Left kidney (tissue), 2 donors: ENCODE measurements around the gene SDC1. TPM values are rescaled to one million over a fixed set of nuclear protein-coding genes. Genes with fewer than 3 reads are reported as not detected.

Experiments used
- DNase-seq: peaks from one replicate; pipeline ENCODE4 v3.0.0-alpha.2; 2013
- polyA plus RNA-seq: library from polyadenylated mRNA; unstranded; fragments of 120-200 nt; gene quantifications from one replicate; pipeline ENCODE4 v1.2.1, GENCODE V29; 2013; ENCODE audit not compliant: insufficient read length

The SDC1 gene
- polyA plus RNA-seq, 1 donor, result 22.2 TPM

DNA sequence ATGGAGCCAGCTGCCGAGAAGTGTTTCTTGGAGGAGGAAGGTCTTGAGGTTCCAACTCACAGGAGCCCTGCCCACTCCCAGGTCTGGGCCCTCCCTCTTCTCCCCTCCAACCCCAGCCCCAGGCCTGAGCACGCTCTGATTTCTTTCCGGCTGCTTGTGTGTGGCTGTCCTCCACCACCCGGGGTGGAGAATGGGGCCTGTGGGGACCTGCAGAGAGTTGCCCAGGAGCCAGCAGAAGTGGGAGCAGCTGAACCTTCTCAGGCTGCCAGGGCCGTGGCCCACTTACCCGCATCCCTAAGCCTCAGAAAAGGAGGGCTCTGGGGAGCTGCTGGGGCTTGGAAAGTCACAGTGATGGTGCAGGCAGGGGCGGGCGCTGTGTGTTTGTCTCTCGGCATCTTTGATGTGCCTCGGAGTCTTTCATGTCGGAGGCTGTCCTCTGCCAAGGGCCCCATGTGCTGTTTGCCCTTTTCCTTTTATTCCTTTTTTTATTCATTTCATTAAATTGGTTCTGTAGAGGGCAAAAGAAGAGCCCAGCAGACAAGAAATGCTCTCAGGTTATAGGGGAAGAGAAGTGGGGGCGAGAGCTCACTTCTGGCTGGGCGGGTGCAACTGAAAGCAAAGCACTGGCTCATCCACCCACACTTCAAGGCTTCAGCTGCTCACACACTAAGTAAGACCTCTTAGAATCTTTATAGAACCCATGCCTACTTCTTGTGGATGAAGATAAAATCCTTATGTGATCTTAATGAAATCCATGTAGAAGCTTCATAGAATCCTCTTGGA is 52.5 kb downstream of the SDC1 start:
- DNase-seq, result no peak

DNA sequence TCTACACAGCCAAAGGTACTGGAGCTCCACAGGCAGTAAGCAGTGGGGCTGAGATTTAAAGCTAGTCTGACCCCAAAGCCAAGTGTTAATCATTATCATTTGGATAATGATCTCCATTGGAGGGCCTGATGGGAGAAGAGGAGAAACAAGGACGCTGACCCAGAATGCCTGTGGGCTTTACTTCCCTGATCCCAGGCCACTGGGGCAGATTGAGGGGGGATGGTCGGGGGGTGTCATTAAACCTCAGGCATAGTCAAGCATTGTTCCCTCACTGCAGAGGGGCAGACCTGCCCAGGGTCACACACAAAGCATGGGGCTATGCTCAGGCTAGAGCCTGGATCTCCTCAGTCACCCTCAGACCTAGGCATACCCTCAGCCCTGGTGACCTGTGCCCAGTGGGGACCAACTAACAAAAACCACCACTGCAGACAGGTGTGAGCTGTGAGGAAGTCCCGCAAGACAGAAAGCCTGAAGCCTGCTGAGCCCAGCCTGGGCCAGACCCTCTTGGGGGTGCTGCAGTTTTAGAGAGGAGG is 53.4 kb downstream of the SDC1 start:
- DNase-seq, result no peak

- no peak for DNase-seq
These were observed 54.2 kb downstream of the SDC1 start for GRCh38 chr2:20170704-20171250.

DNA sequence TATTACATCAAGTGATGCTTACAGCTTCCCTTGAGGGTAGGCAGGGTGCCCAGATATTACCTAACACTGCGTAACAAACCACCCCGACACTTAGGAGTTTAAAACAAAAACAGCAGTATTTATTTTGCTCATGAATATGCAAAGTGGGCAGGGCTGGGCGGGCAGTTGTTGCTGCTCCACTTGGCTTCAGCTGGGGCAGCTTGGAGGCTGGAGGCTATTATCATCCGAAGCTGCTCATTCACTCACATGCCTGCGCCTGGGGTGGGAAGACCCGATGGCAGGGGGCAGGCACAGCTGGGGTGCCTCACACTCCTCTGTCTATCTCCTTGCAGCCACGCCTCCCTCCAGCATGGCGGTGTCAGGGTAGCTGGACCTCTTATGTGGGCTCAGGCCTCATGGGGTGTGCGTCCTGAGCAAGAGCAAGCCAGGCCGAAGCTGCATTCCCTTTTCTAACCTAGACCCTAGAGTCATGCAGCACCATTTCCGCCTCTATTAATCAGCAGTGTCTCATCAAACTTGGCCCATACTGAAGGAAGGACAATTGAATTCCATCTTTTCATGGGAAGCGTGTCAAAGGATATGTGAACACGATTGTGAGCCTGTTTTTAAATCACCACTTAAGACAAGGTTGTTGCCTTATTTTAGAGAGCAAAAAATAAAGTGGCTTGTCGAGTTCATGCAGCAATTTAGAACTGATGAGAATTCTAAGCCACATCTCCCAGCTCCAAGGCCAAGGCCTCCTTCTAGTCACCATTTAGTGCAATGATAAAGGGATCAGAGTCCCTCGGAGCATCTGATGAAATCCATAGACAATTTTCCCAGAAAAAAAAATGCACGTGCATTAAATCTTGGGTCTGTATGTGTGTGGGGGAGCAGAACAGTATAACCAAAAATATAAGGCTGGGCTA is 54.9 kb downstream of the SDC1 start:
- no peak for DNase-seq

DNA sequence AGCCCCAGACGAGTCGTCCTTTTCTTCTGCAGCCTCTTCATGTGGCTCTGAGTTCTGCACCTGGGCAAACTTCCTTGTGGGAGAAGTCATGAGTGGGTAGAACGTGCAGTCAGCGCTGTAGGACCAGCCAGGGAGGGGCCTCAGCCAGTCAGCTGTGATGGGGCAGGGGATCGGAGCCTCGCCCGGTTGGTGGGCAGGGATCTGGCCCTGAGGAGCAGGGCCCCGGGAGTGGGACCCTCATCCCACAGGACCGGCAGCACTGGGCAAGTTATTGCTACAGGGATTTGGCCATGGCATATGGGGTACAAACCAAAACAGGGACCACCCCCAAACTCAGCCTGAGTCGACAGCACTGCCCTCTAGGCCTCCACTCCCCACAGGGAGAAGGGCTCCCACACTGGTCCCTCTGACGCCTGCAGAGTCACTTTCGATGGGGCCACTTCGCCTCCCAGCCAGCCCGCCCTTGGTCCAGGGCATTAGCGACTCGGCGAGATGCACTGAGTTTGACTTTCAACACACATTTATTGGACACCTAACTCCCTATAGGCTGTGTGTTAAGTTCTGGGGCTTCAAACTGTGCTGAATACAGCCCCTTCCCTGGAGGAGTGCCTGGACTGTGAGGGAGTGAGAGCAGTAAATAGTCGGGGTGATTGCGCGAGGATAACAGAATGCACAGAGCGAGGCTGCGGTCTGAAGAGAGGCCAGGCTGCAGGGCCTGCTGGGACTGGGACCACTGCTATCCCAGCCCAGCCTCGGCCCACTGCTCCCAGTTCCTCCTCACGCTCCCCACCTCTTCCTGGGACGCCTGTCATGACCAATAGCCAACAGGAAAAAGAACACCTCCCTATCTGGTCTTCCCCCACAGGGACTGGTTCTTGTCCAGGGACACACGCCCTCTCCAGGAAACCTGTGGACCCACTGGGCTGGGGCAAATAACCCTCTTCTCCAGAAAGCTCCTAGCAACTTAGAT is 55.9 kb downstream of the SDC1 start:
- no peak for DNase-seq

DNA sequence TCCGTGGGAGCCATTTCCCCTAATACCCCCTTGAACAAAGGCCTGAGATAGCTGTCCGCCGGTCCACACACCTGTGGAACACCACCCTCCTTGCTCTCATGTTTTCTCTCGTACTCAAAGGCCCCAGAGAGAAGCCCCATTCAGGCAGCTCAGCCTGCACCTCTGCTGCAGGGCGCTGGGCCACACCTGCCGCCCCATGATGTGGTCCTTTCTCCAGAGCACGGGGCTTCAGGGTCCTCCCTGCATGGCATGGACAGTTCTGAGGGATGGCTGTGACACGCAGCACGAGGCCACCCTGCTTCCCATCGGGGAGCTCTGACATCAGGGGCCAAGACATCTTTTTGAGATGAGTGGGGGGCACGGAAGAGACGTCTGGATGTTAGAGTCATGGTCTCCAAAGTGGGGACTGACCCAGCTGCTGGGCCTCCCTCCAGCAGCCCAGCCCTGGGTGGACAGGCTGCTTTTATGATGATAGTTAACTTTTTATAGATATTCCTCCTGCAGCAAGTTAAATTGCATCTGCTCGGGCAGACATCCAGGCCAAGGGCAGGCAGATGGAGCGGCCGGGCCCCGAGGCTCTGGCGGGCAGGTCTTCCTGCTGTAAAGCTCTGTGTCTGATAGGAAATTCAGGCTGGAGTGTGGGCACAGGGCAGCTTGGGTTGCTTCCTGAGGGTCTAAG is 56.7 kb downstream of the SDC1 start:
- no peak for DNase-seq

DNA sequence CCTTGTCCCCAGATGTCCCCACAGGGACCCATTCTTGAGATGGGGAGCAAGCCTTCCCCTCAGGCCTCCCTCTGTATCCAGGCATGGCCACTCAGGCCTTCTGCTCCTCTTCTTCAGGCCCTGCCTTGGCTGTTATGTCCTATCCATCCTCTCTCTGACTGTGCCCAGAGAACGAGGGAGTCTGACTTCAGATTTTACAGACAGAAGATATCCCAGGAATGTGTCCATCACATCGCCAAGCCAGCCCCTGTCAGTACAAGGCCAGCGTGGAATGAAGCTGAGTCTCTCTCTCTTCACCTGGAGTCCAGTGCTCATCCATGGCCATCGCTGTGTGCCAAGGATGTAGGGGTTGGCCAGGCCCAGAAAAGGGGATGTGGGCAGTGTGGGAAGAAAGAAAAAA is 57.6 kb downstream of the SDC1 start:
- no peak for DNase-seq

- DNase-seq, result no peak
These were observed 59.0 kb downstream of the SDC1 start for GRCh38 chr2:20165677-20166509.

GRCh38 chr2:20164734-20165478 is 60.0 kb downstream of the SDC1 start:
- no peak for DNase-seq

DNA sequence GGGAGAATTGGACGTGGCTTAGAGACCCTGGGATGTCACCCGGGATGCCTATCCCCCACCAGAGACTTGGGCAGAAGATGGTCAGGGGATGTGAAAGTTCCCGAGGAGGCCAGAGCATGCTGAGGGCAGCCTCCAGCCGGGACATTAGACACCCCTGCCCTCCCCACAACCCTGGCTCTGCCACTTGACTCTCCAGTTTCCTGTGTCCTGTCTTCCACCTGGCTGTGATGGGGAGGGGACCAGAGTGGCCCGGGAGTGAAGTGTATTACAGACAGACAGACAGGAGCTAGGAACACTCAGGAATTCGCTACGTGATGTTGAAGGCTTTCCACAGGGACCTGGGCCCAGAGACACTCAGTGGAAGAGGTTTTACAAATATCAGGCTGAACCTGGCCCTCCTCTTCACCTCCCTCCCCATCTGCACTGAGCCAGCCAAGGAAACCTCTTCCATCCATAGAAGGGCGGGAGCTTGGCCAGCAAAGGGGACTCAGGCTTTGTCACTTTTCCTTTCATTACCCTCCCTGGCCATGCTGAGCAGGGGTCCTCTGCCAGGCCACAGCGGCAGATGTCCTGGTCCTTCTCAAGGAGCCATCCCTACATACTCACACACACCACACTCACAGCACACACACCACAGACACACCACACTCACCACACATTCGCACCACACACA is 60.7 kb downstream of the SDC1 start:
- DNase-seq, result no peak

DNA sequence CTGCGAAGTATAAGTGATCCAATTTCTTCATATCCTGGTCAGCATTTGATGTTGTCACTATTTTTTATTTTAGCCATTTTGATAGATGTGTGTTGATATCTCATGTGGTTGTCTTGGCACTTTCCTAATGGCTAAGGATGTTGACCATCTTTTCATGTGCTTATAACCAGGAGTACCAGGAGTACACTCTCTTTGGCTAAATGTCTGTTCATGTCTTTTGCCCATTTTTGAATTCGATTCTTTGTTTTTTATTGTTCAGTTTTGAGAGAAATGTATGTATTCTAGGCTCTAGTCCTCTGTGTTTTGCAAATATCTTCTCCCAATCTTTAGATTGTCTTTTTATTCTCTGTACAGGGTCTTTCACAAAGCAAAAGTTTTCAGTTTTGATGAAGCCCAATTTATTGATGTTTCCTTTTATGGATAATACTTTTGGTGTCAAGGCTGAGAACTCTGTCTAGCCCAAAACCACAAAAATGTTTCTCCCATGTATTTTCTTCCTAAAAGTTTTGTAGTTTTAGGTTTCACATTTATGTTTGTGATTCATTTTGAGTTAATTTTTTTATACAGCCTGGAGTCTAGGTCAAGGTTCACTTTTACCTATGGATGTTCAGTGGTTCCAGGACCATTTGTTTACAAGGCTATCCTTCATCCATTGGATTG is 65.4 kb downstream of the SDC1 start:
- DNase-seq, result no peak

DNA sequence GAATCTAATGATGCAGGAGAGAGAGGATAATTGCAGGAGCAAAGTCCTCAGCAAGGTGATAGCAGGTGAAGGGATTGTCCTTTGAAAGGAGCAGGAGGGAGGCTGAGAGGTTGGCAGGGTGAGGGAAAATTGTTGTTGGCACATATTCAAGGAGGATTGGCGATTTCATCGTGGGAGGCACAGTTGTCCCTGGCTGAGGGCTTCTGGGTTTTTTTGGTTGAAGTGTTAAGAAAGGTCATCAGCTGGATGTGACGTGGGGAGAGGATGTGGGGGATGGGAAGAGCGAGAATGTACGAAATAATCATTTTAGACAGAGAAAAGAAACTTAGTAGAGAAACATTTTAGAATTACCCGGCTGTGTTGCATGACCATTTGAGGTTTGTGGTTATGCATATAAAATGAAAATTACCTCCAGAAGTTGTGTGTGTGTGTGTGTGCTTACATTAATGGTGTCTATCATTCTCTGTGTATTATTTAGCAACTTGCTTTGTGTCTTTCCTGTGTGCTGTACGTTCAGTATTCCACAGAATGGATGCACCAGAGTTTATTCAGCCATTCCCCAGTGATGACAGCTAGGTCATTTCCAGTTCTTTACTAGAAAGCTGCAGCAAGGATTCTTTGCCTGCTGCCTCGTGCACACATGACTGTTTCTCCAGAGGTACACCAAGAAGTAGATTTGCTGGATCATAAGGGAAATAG is 67.6 kb downstream of the SDC1 start:
- no peak for DNase-seq

- no peak for DNase-seq
These were observed 68.1 kb downstream of the SDC1 start for GRCh38 chr2:20156836-20157192.

- no peak for DNase-seq
These were observed 68.7 kb downstream of the SDC1 start for GRCh38 chr2:20156076-20156759.

DNA sequence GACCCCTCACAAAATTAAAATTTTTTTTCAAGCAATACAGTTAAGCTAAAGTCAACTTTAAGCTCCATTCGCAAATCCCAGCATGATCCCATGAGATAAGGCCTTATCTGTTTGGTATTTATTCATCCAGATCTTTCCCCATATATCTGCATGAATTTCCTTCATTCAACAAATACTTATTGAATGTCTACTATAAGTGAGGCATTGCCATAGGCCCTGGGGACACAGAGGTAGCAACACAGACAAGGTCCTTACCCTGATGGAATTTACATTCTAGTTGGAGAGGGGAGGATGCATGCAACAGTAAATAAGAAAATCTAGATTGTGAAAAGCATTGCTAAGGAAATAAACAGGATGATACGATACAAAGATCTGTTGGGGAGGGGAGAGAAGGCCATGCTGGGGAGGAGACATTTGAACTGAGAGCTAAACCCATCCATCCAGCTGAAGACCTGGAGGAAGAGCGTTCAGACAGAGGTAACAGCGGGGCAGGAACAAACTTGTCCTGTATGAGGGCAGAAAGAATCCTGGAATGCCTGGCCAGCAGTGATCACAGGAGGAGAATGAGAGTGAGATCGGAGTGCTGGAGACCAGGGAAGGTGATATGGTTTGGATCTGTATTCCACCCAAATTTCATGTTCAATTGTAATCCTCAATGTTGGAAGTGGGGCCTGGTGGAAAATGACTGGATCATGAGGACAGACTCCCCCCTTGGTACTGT is 71.6 kb downstream of the SDC1 start:
- no peak for DNase-seq
